Caco-2 (cell line): ENCODE measurements around the gene TRIM52. TPM values are rescaled to one million over a fixed set of nuclear protein-coding genes. Genes with fewer than 3 reads are reported as not detected.

ENCODE experiments used
- BruUV-seq: library from RNA; stranded (reverse); fragments of 400-500 nt; replicated peaks from 2 replicates; lab custom pipeline; 2021; lab: Mats Ljungman, UMichigan
- CTCF ChIA-PET: fragments of 300-600 bp; sonication (Branson Sonifier 250); formaldehyde crosslinking; loops from one replicate; lab custom pipeline; 2022; ENCODE audit warnings: antibody characterized with exemption; lab: Charles Lee
- POLR2A ChIA-PET: fragments of 300-600 bp; sonication (Branson Sonifier 250); formaldehyde crosslinking; loops from one replicate; lab custom pipeline; 2022; ENCODE audit warnings: antibody characterized with exemption; lab: Charles Lee
- DNase-seq, 2 experiments: peaks; one replicate each; pipeline versions ENCODE4 v3.0.0 to v3.0.0-alpha.2; 2020 to 2022
- H3K27me3 ChIP-seq: replicated peaks from 2 replicates; pipeline ENCODE4 v1.6.0; 2011; ENCODE audit warnings: low read length; ENCODE audit not compliant: control insufficient read depth, insufficient read depth
- H3K36me3 ChIP-seq: 2 replicates; pipeline ENCODE4 v1.5.1; 2011; ENCODE audit warnings: low read length; ENCODE audit not compliant: control insufficient read depth, insufficient read depth
- H3K4me1 ChIP-seq: fragments of 250-450 bp; sonication (Bioruptor Pico); 2 replicates; pipeline ENCODE4 v1.5.1; 2020; ENCODE audit warnings: mild to moderate bottlenecking
- H3K4me3 ChIP-seq: 2 replicates; pipeline ENCODE4 v1.5.1; 2011; ENCODE audit warnings: low read depth, mild to moderate bottlenecking, control low read depth, low read length
- H3K9me3 ChIP-seq: fragments of 250-450 bp; sonication (Bioruptor Pico); 2 replicates; pipeline ENCODE4 v1.5.1; 2020; ENCODE audit warnings: mild to moderate bottlenecking, moderate library complexity
- H3K27ac Mint-ChIP-seq: one replicate; pipeline ENCODE4 v1.8.0; 2022; ENCODE audit warnings: mixed read lengths; ENCODE audit not compliant: unreplicated experiment
- H3K27me3 Mint-ChIP-seq: one replicate; pipeline ENCODE4 v1.8.0; 2022; ENCODE audit warnings: mixed read lengths; ENCODE audit not compliant: insufficient read depth, unreplicated experiment
- H3K36me3 Mint-ChIP-seq: one replicate; pipeline ENCODE4 v1.8.0; 2022; ENCODE audit warnings: mild to moderate bottlenecking, mixed read lengths; ENCODE audit not compliant: insufficient read depth, unreplicated experiment
- H3K4me1 Mint-ChIP-seq: one replicate; pipeline ENCODE4 v1.8.0; 2022; ENCODE audit warnings: low read depth, mixed read lengths; ENCODE audit not compliant: unreplicated experiment
- H3K4me3 Mint-ChIP-seq: one replicate; pipeline ENCODE4 v1.8.0; 2022; ENCODE audit warnings: mild to moderate bottlenecking, moderate library complexity, mixed read lengths; ENCODE audit not compliant: unreplicated experiment
- H3K9me3 Mint-ChIP-seq: one replicate; pipeline ENCODE4 v1.8.0; 2022; ENCODE audit warnings: mixed read lengths; ENCODE audit not compliant: unreplicated experiment
- intact Hi-C: fragments of 100-400 bp; cut with micrococcal nuclease; formaldehyde crosslinking; loops from one replicate; pipeline ENCODE4 v1.10.0; 2022; ENCODE audit not compliant: unreplicated experiment
- total RNA-seq: library from RNA; stranded (reverse); gene quantifications from 2 replicates; pipeline ENCODE4 v1.2.3, GENCODE V29; 2022
- TF ChIP-seq, protein P1 (sequence below), 2 experiments: fragments of 200-600 bp in 1 of 2; IDR thresholded peaks; 1 replicate in 1 of 2; 2 replicates in 1 of 2; pipeline versions ENCODE4 v1.5.1 to v1.8.0; 2011 to 2022; ENCODE audit warnings: antibody characterized with exemption in 1 of 2, control low read depth in 1 of 2, inconsistent platforms in 1 of 2, low read depth in 1 of 2, low read length in 1 of 2, mild to moderate bottlenecking in 1 of 2, moderate library complexity in 1 of 2; ENCODE audit not compliant: insufficient read depth in 1 of 2, severe bottlenecking in 1 of 2, unreplicated experiment in 1 of 2

Gene TRIM52
- total RNA-seq, 1 experiment from 2014 or later: 11.9 TPM

DNA sequence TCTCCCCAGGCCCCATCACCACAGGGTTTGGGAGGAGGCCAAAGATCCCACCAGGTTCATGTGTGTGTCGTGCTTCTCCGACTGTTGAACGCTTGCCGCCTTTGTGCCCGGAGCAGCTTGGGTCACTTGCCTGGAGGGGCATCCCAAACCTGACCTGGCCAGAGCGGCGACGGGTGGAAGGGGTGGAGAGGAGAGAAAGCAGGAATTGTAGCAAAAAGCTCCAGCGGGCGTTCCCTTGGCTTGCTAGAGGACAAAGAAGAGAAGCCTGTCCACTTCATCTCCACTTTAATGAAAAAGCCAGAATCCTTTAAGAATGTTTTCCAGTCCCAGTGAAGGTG is 40.8 kb downstream of the TRIM52 start:
- ChIA-PET CTCF (no interaction called here), POLR2A (interaction anchor here (0.6 kb wide), 1 partner anchor 925 kb away, joined by 5 read pairs; no protein-coding TSS in a partner anchor)
- Histone ChIP-seq H3K9me3 (no peaks in the 10 kb centered on the region), H3K27me3 (no peaks in the 10 kb centered on the region), H3K4me3 (no peak overlapping the region), H3K4me1 (0 out of 2 replicates have a peak, but pooled peaks cover 4% of the 10 kb centered on the region), H3K36me3 (no peaks in the 10 kb centered on the region)
- intact Hi-C loops: no loop called here
- Mint-ChIP-seq H3K4me1 (peaks cover 44% of the 10 kb centered on the region), H3K27ac (peak overlapping the region; percentile 37), H3K4me3 (peak overlapping the region; percentile 85), H3K27me3 (peaks cover 8% of the 10 kb centered on the region), H3K36me3 (peaks cover 56% of the 10 kb centered on the region), H3K9me3 (no peaks in the 10 kb centered on the region)
- no peak for DNase-seq
- TF ChIP-seq, protein P1, sequence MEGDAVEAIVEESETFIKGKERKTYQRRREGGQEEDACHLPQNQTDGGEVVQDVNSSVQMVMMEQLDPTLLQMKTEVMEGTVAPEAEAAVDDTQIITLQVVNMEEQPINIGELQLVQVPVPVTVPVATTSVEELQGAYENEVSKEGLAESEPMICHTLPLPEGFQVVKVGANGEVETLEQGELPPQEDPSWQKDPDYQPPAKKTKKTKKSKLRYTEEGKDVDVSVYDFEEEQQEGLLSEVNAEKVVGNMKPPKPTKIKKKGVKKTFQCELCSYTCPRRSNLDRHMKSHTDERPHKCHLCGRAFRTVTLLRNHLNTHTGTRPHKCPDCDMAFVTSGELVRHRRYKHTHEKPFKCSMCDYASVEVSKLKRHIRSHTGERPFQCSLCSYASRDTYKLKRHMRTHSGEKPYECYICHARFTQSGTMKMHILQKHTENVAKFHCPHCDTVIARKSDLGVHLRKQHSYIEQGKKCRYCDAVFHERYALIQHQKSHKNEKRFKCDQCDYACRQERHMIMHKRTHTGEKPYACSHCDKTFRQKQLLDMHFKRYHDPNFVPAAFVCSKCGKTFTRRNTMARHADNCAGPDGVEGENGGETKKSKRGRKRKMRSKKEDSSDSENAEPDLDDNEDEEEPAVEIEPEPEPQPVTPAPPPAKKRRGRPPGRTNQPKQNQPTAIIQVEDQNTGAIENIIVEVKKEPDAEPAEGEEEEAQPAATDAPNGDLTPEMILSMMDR (IDR thresholded peaks at IDR 0.05; ENCODE audit: insufficient read depth in 1 of 2, low read depth in 1 of 2, low read length in 1 of 2, severe bottlenecking in 1 of 2, unreplicated experiment in 1 of 2): no peak
- BruUV-seq: no TSS peak

DNA sequence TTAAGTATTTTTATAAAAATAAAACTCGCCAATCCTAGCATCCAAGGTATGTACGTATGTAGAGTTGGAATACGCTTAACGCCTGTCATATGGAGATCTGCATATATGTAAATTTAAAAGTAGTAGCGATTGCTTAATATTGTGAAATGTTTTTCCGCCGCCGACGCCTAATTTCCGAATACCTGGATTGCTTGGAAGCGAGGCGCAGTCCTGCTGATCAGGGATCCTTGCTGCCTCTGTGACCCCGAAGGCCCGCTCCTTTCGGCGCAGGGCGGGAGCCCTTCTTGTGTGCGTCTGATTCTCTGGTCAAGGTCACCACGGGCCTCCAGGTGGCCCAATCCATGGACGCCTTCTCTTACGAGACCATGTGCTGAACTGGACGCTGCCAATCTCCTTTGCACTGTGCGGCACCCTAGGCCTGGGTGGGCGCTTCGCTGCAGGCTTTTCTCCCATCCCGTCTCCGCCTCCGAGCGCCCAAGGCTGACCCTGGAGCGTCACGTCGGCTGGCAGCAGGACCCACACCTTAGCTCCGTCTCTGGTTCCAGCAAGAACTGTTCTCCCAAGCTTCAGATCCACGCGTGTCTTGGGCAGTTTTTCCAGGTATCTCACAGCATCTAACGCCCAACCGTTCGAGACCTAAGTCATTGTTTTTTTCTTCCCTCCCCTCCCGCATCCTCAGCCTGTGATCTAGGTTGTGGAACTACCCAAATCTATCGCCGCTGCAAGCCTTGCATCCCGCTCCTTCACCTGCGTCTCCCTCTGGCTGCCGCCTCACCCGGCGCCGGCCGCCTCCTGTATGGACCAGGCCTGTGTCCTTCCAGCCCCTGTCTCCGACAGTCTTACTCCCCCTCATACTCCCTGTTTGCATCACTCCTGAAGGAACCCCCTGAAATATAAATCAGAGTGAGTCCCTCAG is 41.4 kb downstream of the TRIM52 start:
- peak overlapping the region; percentile 37 for H3K27ac Mint-ChIP-seq
- H3K4me3 Mint-ChIP-seq: peak overlapping the region; percentile 85
- H3K36me3 ChIP-seq: no peaks in the 10 kb centered on the region
- no peak overlapping the region for H3K4me3 ChIP-seq
- H3K9me3 ChIP-seq: no peaks in the 10 kb centered on the region
- POLR2A ChIA-PET: interaction anchor here (0.6 kb wide), 1 partner anchor 925 kb away, joined by 5 read pairs; no protein-coding TSS in a partner anchor
- H3K9me3 Mint-ChIP-seq: no peaks in the 10 kb centered on the region
- BruUV-seq: no TSS peak
- 0 out of 2 replicates have a peak, but pooled peaks cover 4% of the 10 kb centered on the region for H3K4me1 ChIP-seq
- intact Hi-C loops: no loop called here
- peaks cover 8% of the 10 kb centered on the region for H3K27me3 Mint-ChIP-seq
- no peak for DNase-seq
- TF ChIP-seq, protein P1 (IDR thresholded peaks at IDR 0.05; ENCODE audit: insufficient read depth in 1 of 2, low read depth in 1 of 2, low read length in 1 of 2, severe bottlenecking in 1 of 2, unreplicated experiment in 1 of 2): no peak
- H3K27me3 ChIP-seq: no peaks in the 10 kb centered on the region
- peaks cover 56% of the 10 kb centered on the region for H3K36me3 Mint-ChIP-seq
- peaks cover 40% of the 10 kb centered on the region for H3K4me1 Mint-ChIP-seq
- CTCF ChIA-PET: no interaction called here

DNA sequence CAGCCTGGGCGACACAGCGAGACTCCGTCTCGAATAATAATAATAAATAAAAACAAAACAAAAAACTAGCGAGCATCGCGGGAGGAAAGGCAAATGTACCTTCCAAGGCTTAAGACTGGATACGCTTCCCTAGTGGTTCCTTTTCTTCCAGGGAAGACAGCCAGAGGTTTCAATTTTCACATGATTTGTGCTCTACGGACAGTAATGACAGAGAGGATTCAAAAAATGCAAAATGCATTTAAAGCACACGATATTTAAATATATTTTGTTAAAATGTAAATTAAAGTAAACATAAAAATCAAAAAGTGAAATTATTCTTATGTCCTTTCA is 42.2 kb downstream of the TRIM52 start:
- H3K9me3 Mint-ChIP-seq: no peaks in the 10 kb centered on the region
- TF ChIP-seq, protein P1 (IDR thresholded peaks at IDR 0.05; ENCODE audit: insufficient read depth in 1 of 2, low read depth in 1 of 2, low read length in 1 of 2, severe bottlenecking in 1 of 2, unreplicated experiment in 1 of 2): no peak
- intact Hi-C loops: loop anchor here (1.0 kb wide), 2 partner anchors 11 to 27 kb away; no protein-coding TSS in a partner anchor
- DNase-seq: no peak
- H3K4me1 ChIP-seq: 0 out of 2 replicates have a peak, but pooled peaks cover 4% of the 10 kb centered on the region
- POLR2A ChIA-PET: no interaction called here
- CTCF ChIA-PET: no interaction called here
- H3K9me3 ChIP-seq: no peaks in the 10 kb centered on the region
- peak overlapping the region; percentile 40 for H3K4me3 ChIP-seq
- no TSS peak for BruUV-seq
- H3K36me3 Mint-ChIP-seq: peaks cover 56% of the 10 kb centered on the region
- no peaks in the 10 kb centered on the region for H3K27me3 ChIP-seq
- peaks cover 33% of the 10 kb centered on the region for H3K4me1 Mint-ChIP-seq
- no peaks in the 10 kb centered on the region for H3K36me3 ChIP-seq
- H3K27me3 Mint-ChIP-seq: peaks cover 8% of the 10 kb centered on the region
- H3K27ac Mint-ChIP-seq: peak overlapping the region; percentile 59
- peak overlapping the region; percentile 85 for H3K4me3 Mint-ChIP-seq
